HepG2 (cell line): ENCODE measurements around the gene MAJIN. TPM values are rescaled to one million over a fixed set of nuclear protein-coding genes. Genes with fewer than 3 reads are reported as not detected.

ENCODE experiments used
- DMAP1 ChIP-seq: IDR thresholded peaks from 2 replicates; pipeline ENCODE4 v1.6.1; 2016
- ETV6 ChIP-seq: sonication (generic); formaldehyde crosslinking; conservative IDR thresholded peaks from 2 replicates; pipeline ENCODE4 v1.4.0; 2020; ENCODE audit warnings: missing genetic modification reagents
- IRF9 ChIP-seq: sonication (generic); formaldehyde crosslinking; IDR thresholded peaks from 2 replicates; pipeline ENCODE4 v1.8.0; 2022; ENCODE audit warnings: missing genetic modification reagents, mild to moderate bottlenecking, borderline replicate concordance
- MXD4 ChIP-seq: IDR thresholded peaks from 2 replicates; pipeline ENCODE4 v1.6.1; 2016; ENCODE audit warnings: mild to moderate bottlenecking, missing biosample characterization, missing genetic modification reagents
- NFYC ChIP-seq: IDR thresholded peaks from 2 replicates; pipeline ENCODE4 v1.6.1; 2016; ENCODE audit warnings: missing genetic modification reagents, missing compliant biosample characterization
- NR0B2 ChIP-seq: sonication (generic); formaldehyde crosslinking; IDR thresholded peaks from 2 replicates; pipeline ENCODE4 v1.4.0; 2020; ENCODE audit warnings: mild to moderate bottlenecking, missing genetic modification reagents
- PAWR ChIP-seq: sonication (generic); formaldehyde crosslinking; IDR thresholded peaks from 2 replicates; pipeline ENCODE4 v1.4.0; 2020; ENCODE audit warnings: missing genetic modification reagents, mild to moderate bottlenecking, borderline replicate concordance
- RAD51 ChIP-seq: fragments of 450-650 bp; IDR thresholded peaks from 2 replicates; pipeline ENCODE4 v1.6.1; 2016; ENCODE audit warnings: borderline replicate concordance
- RBM22 ChIP-seq: fragments of 200-400 bp; formaldehyde crosslinking; optimal IDR thresholded peaks from 2 replicates; pipeline ENCODE3; 2017; ENCODE audit warnings: mild to moderate bottlenecking, low read length, moderate library complexity
- REL ChIP-seq: sonication (generic); formaldehyde crosslinking; conservative IDR thresholded peaks from 2 replicates; pipeline ENCODE4 v1.8.0; 2022; ENCODE audit warnings: mild to moderate bottlenecking, missing genetic modification reagents, moderate library complexity
- REXO4 ChIP-seq: sonication (generic); formaldehyde crosslinking; IDR thresholded peaks from 2 replicates; pipeline ENCODE4 v1.8.0; 2022; ENCODE audit warnings: missing genetic modification reagents, mild to moderate bottlenecking, borderline replicate concordance
- RFX5 ChIP-seq: IDR thresholded peaks from 2 replicates; pipeline ENCODE4 v1.6.1; 2011; ENCODE audit warnings: low read depth, low read length, improper control_type of control experiment
- ZNF333 ChIP-seq: sonication (generic); formaldehyde crosslinking; IDR thresholded peaks from 2 replicates; pipeline ENCODE4 v1.4.0; 2020; ENCODE audit warnings: mild to moderate bottlenecking, missing genetic modification reagents, borderline replicate concordance
- ZNF431 ChIP-seq: sonication (generic); formaldehyde crosslinking; IDR thresholded peaks from 2 replicates; pipeline ENCODE4 v1.9.0; 2022; ENCODE audit warnings: missing genetic modification reagents, low read depth, mild to moderate bottlenecking, borderline replicate concordance
- ZNF446 ChIP-seq: sonication (generic); formaldehyde crosslinking; IDR thresholded peaks from 2 replicates; pipeline ENCODE4 v1.5.0; 2020; ENCODE audit warnings: mild to moderate bottlenecking, missing genetic modification reagents
- ZNF605 ChIP-seq: sonication (generic); formaldehyde crosslinking; IDR thresholded peaks from 2 replicates; pipeline ENCODE4 v1.8.0; 2022; ENCODE audit warnings: mild to moderate bottlenecking, missing genetic modification reagents
- polyA plus RNA-seq, 8 experiments: library from polyadenylated mRNA; depleted of rRNA in 3 of 8; stranded (reverse) in 7 of 8; unstranded in 1 of 8; fragments of >200 nt; fragmentation: Illumina TruSeq in 4 of 8; extraction: Trizol in 4 of 8; gene quantifications; 2 replicates each; pipeline versions ENCODE4 v1.2.1 to v1.2.3, GENCODE V29; 2011 to 2016; ENCODE audit warnings: low read depth in 4 of 8, missing spikeins in 1 of 8, mixed read lengths in 1 of 8; ENCODE audit not compliant: insufficient read depth in 1 of 8
- total RNA-seq, 5 experiments: library from RNA; depleted of rRNA; stranded (reverse); fragments of >200 nt; fragmentation: Illumina TruSeq; extraction: Trizol; gene quantifications; 2 replicates each; pipeline ENCODE4 v1.2.3, GENCODE V29; 2016; ENCODE audit warnings: low read depth in 1 of 5
- TF ChIP-seq, protein P1 (sequence below): sonication (generic); formaldehyde crosslinking; IDR thresholded peaks from 2 replicates; pipeline ENCODE4 v1.4.0; 2020; ENCODE audit warnings: missing genetic modification reagents
- TF ChIP-seq, protein P2 (sequence below): IDR thresholded peaks from 2 replicates; pipeline ENCODE4 v1.6.1; 2016
- TF ChIP-seq, protein P3 (sequence below): sonication (generic); formaldehyde crosslinking; IDR thresholded peaks from 2 replicates; pipeline ENCODE4 v1.9.0; 2021; ENCODE audit warnings: mild to moderate bottlenecking, missing genetic modification reagents

MAJIN gene
- total and polyA plus RNA-seq, 2 of the 13 experiments (the other 11 are each of a cell fraction or from before 2014, with no cell fraction given) = not detected

- TF ChIP-seq, protein P1, sequence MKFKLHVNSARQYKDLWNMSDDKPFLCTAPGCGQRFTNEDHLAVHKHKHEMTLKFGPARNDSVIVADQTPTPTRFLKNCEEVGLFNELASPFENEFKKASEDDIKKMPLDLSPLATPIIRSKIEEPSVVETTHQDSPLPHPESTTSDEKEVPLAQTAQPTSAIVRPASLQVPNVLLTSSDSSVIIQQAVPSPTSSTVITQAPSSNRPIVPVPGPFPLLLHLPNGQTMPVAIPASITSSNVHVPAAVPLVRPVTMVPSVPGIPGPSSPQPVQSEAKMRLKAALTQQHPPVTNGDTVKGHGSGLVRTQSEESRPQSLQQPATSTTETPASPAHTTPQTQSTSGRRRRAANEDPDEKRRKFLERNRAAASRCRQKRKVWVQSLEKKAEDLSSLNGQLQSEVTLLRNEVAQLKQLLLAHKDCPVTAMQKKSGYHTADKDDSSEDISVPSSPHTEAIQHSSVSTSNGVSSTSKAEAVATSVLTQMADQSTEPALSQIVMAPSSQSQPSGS (CRISPR knock-in tag) = peak; percentile 70
- TF ChIP-seq RFX5 (no peak), RBM22 (peak; percentile 13), NR0B2 (CRISPR knock-in tag) (peak; percentile 25; the same call in 1 of the 2 replicates), ZNF431 (CRISPR knock-in tag) (no peak), IRF9 (CRISPR knock-in tag) (no peak), MXD4 (CRISPR knock-in tag) (peak; percentile 86; the same call in 1 of the 2 replicates), REXO4 (CRISPR knock-in tag) (no peak), REL (CRISPR knock-in tag) (no peak), ZNF446 (CRISPR knock-in tag) (no peak), DMAP1 (CRISPR knock-in tag) (peak; percentile 59), PAWR (CRISPR knock-in tag) (no peak), ZNF333 (peak; percentile 27; the same call in 1 of the 2 replicates), NFYC (CRISPR knock-in tag) (no peak), RAD51 (no peak), ETV6 (no peak), ZNF605 (CRISPR knock-in tag) (peak; percentile 49; the same call in 1 of the 2 replicates)
- TF ChIP-seq, protein P2, sequence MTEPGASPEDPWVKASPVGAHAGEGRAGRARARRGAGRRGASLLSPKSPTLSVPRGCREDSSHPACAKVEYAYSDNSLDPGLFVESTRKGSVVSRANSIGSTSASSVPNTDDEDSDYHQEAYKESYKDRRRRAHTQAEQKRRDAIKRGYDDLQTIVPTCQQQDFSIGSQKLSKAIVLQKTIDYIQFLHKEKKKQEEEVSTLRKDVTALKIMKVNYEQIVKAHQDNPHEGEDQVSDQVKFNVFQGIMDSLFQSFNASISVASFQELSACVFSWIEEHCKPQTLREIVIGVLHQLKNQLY = 0 out of 2 replicates have a peak, but pooled peaks have one; percentile 36
- TF ChIP-seq, protein P3, sequence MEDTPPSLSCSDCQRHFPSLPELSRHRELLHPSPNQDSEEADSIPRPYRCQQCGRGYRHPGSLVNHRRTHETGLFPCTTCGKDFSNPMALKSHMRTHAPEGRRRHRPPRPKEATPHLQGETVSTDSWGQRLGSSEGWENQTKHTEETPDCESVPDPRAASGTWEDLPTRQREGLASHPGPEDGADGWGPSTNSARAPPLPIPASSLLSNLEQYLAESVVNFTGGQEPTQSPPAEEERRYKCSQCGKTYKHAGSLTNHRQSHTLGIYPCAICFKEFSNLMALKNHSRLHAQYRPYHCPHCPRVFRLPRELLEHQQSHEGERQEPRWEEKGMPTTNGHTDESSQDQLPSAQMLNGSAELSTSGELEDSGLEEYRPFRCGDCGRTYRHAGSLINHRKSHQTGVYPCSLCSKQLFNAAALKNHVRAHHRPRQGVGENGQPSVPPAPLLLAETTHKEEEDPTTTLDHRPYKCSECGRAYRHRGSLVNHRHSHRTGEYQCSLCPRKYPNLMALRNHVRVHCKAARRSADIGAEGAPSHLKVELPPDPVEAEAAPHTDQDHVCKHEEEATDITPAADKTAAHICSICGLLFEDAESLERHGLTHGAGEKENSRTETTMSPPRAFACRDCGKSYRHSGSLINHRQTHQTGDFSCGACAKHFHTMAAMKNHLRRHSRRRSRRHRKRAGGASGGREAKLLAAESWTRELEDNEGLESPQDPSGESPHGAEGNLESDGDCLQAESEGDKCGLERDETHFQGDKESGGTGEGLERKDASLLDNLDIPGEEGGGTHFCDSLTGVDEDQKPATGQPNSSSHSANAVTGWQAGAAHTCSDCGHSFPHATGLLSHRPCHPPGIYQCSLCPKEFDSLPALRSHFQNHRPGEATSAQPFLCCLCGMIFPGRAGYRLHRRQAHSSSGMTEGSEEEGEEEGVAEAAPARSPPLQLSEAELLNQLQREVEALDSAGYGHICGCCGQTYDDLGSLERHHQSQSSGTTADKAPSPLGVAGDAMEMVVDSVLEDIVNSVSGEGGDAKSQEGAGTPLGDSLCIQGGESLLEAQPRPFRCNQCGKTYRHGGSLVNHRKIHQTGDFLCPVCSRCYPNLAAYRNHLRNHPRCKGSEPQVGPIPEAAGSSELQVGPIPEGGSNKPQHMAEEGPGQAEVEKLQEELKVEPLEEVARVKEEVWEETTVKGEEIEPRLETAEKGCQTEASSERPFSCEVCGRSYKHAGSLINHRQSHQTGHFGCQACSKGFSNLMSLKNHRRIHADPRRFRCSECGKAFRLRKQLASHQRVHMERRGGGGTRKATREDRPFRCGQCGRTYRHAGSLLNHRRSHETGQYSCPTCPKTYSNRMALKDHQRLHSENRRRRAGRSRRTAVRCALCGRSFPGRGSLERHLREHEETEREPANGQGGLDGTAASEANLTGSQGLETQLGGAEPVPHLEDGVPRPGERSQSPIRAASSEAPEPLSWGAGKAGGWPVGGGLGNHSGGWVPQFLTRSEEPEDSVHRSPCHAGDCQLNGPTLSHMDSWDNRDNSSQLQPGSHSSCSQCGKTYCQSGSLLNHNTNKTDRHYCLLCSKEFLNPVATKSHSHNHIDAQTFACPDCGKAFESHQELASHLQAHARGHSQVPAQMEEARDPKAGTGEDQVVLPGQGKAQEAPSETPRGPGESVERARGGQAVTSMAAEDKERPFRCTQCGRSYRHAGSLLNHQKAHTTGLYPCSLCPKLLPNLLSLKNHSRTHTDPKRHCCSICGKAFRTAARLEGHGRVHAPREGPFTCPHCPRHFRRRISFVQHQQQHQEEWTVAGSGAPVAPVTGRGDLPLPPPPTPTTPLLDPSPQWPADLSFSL = no peak
These were observed 78.5 kb downstream of the MAJIN start (continued) for GRCh38 chr11:64893194-64894069.
